B cell (primary cell): Measurements from ENCODE around the gene CMC2.

Experiments
- EZH2 ChIP-seq: IDR thresholded peaks from 2 replicates; pipeline ENCODE4 v1.6.1; 2012; ENCODE audit warnings: borderline replicate concordance, low read depth, mild to moderate bottlenecking, moderate library complexity, low read length; ENCODE audit not compliant: insufficient read depth, poor library complexity, severe bottlenecking
- TF ChIP-seq, protein P1 (sequence below): fragments of 200-600 bp; IDR thresholded peaks from one replicate; pipeline ENCODE4 v1.8.0; 2022; ENCODE audit warnings: antibody characterized with exemption, mild to moderate bottlenecking

DNA sequence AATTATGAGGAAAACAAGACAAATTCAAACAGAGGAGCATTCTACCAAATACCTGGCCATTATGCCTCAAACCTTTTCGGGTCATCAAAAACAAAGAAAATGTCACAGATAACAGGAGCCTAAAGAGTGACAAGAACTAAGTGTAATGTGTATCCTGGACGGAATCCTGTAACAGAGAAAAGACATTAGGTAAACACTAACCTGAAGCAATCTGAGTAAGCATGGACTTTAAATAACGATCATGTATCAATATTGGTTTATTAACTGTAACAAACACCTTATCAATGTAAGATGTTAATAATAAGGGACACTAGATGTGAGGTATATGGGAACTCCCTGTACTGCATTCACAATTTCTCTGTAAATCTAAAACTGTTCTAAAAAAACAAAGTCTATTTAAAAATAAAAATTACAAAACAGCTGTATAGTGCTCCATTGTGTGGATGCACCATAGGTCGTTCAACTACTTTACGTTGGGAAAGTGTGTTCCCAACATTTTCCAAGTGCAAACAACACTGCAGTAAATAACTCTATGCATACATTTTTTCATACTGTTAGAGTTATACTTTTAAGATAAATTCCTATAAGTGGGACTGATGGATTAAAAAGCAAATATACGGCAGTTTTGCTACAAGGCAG lies 14.8 kb downstream of the CMC2 start:
- TF ChIP-seq, protein P1, sequence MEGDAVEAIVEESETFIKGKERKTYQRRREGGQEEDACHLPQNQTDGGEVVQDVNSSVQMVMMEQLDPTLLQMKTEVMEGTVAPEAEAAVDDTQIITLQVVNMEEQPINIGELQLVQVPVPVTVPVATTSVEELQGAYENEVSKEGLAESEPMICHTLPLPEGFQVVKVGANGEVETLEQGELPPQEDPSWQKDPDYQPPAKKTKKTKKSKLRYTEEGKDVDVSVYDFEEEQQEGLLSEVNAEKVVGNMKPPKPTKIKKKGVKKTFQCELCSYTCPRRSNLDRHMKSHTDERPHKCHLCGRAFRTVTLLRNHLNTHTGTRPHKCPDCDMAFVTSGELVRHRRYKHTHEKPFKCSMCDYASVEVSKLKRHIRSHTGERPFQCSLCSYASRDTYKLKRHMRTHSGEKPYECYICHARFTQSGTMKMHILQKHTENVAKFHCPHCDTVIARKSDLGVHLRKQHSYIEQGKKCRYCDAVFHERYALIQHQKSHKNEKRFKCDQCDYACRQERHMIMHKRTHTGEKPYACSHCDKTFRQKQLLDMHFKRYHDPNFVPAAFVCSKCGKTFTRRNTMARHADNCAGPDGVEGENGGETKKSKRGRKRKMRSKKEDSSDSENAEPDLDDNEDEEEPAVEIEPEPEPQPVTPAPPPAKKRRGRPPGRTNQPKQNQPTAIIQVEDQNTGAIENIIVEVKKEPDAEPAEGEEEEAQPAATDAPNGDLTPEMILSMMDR, result no peak
- TF ChIP-seq EZH2, result no peak
